Stimulated activated naive B cell treated with anti-CD40 and anti-IgM and Interleukin-4, amounts not matched to agents 10 μg/mL and 1 μg/mL and 100 μg/mL, for 72 hours (primary cell): Measurements from ENCODE around the gene CD300E.
A peak's percentile ranks its signal among the peaks of the same experiment; 100 is the strongest.
"Not testable (repeated sequence)": the region's sequence is repeated elsewhere in the genome, so short reads cannot be mapped to it uniquely, and the experiment has no call there.

Experiments
- ATAC-seq, 2 donors: fragments of 150-1000 bp; cut with Tn5 transposase; replicated peaks; 2 replicates each; pipeline ENCODE4 v1.10.0; 2021; ENCODE audit warnings: moderate library complexity in 1 of 2
- DNase-seq: peaks from one replicate; pipeline ENCODE4 v3.0.0; 2021
- H3K27ac Mint-ChIP-seq: one replicate; pipeline ENCODE4 v1.8.0; 2022; ENCODE audit warnings: mild to moderate bottlenecking, mixed read lengths
- H3K27me3 Mint-ChIP-seq, 2 donors: one replicate each; pipeline ENCODE4 v1.8.0; 2022; ENCODE audit warnings: mixed read lengths in 2 of 2
- H3K36me3 Mint-ChIP-seq, 2 donors: one replicate each; pipeline ENCODE4 v1.8.0; 2022; ENCODE audit warnings: mixed read lengths in 2 of 2, mild to moderate bottlenecking in 1 of 2
- H3K4me1 Mint-ChIP-seq, 2 donors: one replicate each; pipeline ENCODE4 v1.8.0; 2022; ENCODE audit warnings: mixed read lengths in 2 of 2, mild to moderate bottlenecking in 1 of 2
- H3K4me3 Mint-ChIP-seq, 2 donors: one replicate each; pipeline ENCODE4 v1.8.0; 2022; ENCODE audit warnings: mild to moderate bottlenecking in 2 of 2, mixed read lengths in 2 of 2, moderate library complexity in 1 of 2
- H3K9me3 Mint-ChIP-seq, 2 donors: one replicate each; pipeline ENCODE4 v1.8.0; 2022; ENCODE audit warnings: mixed read lengths in 2 of 2, mild to moderate bottlenecking in 1 of 2

Gene CD300E

GRCh38 chr17:74642995-74643394, 19.5 kb upstream of the CD300E start:
- peaks cover 50 to 72% of the 10 kb centered on the region in 2 donors for H3K4me1 Mint-ChIP-seq
- H3K9me3 Mint-ChIP-seq, result no peaks in the 10 kb centered on the region
- H3K4me3 Mint-ChIP-seq, result peak overlapping the region in 1 of 2 donors; percentile 8
- H3K36me3 Mint-ChIP-seq, result no peaks in the 10 kb centered on the region
- DNase-seq (no peak), ATAC-seq (no peak)
- H3K27me3 Mint-ChIP-seq, result peaks cover 34 to 42% of the 10 kb centered on the region in 2 donors
- H3K27ac Mint-ChIP-seq, result no peak overlapping the region

- H3K9me3 Mint-ChIP-seq, result no peaks in the 10 kb centered on the region
- ATAC-seq (no peak), DNase-seq (no peak)
- peaks cover 52 to 75% of the 10 kb centered on the region in 2 donors for H3K4me1 Mint-ChIP-seq
- no peak overlapping the region for H3K27ac Mint-ChIP-seq
- H3K4me3 Mint-ChIP-seq, result no peak overlapping the region
- H3K36me3 Mint-ChIP-seq, result no peaks in the 10 kb centered on the region
- peaks cover 29 to 38% of the 10 kb centered on the region in 2 donors for H3K27me3 Mint-ChIP-seq
These were observed 19.0 kb upstream of the CD300E start for GRCh38 chr17:74642556-74642955.

- Mint-ChIP-seq H3K27ac (peak overlapping the region; percentile 80), H3K27me3 (peaks cover 29 to 36% of the 10 kb centered on the region in 2 donors), H3K4me3 (peak overlapping the region; percentile 35 to 58), H3K4me1 (peaks cover 55 to 79% of the 10 kb centered on the region in 2 donors), H3K9me3 (no peaks in the 10 kb centered on the region), H3K36me3 (no peaks in the 10 kb centered on the region)
- DNase-seq (no peak), ATAC-seq (no peak)
These were observed 18.4 kb upstream of the CD300E start for GRCh38 chr17:74641958-74642298.

- Mint-ChIP-seq H3K9me3 (no peaks in the 10 kb centered on the region), H3K27ac (peak overlapping the region; percentile 80), H3K4me1 (peaks cover 55 to 79% of the 10 kb centered on the region in 2 donors), H3K27me3 (peaks cover 29 to 37% of the 10 kb centered on the region in 2 donors), H3K4me3 (peak overlapping the region; percentile 35 to 58), H3K36me3 (no peaks in the 10 kb centered on the region)
- DNase-seq, result no peak
- ATAC-seq, result peak; percentile 69 to 71
These were observed 17.9 kb upstream of the CD300E start for GRCh38 chr17:74641224-74641957.

- Mint-ChIP-seq H3K36me3 (no peaks in the 10 kb centered on the region), H3K27ac (peak overlapping the region; percentile 25), H3K27me3 (peaks cover 24 to 37% of the 10 kb centered on the region in 2 donors), H3K4me1 (peaks cover 57 to 74% of the 10 kb centered on the region in 2 donors), H3K9me3 (no peaks in the 10 kb centered on the region), H3K4me3 (peak overlapping the region in 1 of 2 donors; percentile 6)
- peak; percentile 67 to 74 for ATAC-seq
- DNase-seq, result no peak
These were observed 16.2 kb upstream of the CD300E start for GRCh38 chr17:74639704-74640151.

GRCh38 chr17:74637926-74638325, 14.4 kb upstream of the CD300E start:
- Mint-ChIP-seq H3K27ac (no peak overlapping the region), H3K9me3 (no peaks in the 10 kb centered on the region), H3K36me3 (no peaks in the 10 kb centered on the region), H3K4me3 (no peak overlapping the region), H3K27me3 (peaks cover 21 to 24% of the 10 kb centered on the region in 2 donors), H3K4me1 (peaks cover 56 to 74% of the 10 kb centered on the region in 2 donors)
- ATAC-seq, result no peak
- no peak for DNase-seq

GRCh38 chr17:74637265-74637664, 13.7 kb upstream of the CD300E start:
- ATAC-seq (no peak), DNase-seq (no peak)
- H3K4me1 Mint-ChIP-seq, result peaks cover 54 to 74% of the 10 kb centered on the region in 2 donors
- no peak overlapping the region for H3K27ac Mint-ChIP-seq
- no peaks in the 10 kb centered on the region for H3K9me3 Mint-ChIP-seq
- no peaks in the 10 kb centered on the region for H3K36me3 Mint-ChIP-seq
- H3K4me3 Mint-ChIP-seq, result no peak overlapping the region
- H3K27me3 Mint-ChIP-seq, result peaks cover 19 to 22% of the 10 kb centered on the region in 2 donors

GRCh38 chr17:74636541-74637085, 13.1 kb upstream of the CD300E start:
- not testable (repeated sequence) for DNase-seq, H3K9me3 Mint-ChIP-seq, ATAC-seq, H3K27ac Mint-ChIP-seq, H3K4me3 Mint-ChIP-seq, H3K36me3 Mint-ChIP-seq
- Mint-ChIP-seq H3K4me1 (peaks cover 55 to 74% of the 10 kb centered on the region in 2 donors), H3K27me3 (peaks cover 14 to 18% of the 10 kb centered on the region in 2 donors)

- ATAC-seq, result peak in 1 of 2 donors; percentile 26
- H3K27ac Mint-ChIP-seq, result no peak overlapping the region
- no peak overlapping the region for H3K4me3 Mint-ChIP-seq
- peaks cover 14 to 16% of the 10 kb centered on the region in 2 donors for H3K27me3 Mint-ChIP-seq
- no peaks in the 10 kb centered on the region for H3K9me3 Mint-ChIP-seq
- DNase-seq, result no peak
- H3K36me3 Mint-ChIP-seq, result no peaks in the 10 kb centered on the region
- peaks cover 44 to 64% of the 10 kb centered on the region in 2 donors for H3K4me1 Mint-ChIP-seq
These were observed 11.9 kb upstream of the CD300E start for GRCh38 chr17:74635418-74635817.

GRCh38 chr17:74633326-74633725, 9.8 kb upstream of the CD300E start:
- ATAC-seq (no peak), DNase-seq (no peak)
- Mint-ChIP-seq H3K4me3 (no peak overlapping the region), H3K9me3 (peaks cover 2 to 4% of the 10 kb centered on the region in 2 donors), H3K27ac (no peak overlapping the region), H3K36me3 (peaks cover 0 to 4% of the 10 kb centered on the region in 2 donors), H3K4me1 (peaks cover 31 to 53% of the 10 kb centered on the region in 2 donors), H3K27me3 (peaks cover 18 to 20% of the 10 kb centered on the region in 2 donors)

- Mint-ChIP-seq H3K4me1 (peaks cover 28 to 46% of the 10 kb centered on the region in 2 donors), H3K9me3 (peaks cover 2 to 4% of the 10 kb centered on the region in 2 donors), H3K36me3 (peaks cover 0 to 4% of the 10 kb centered on the region in 2 donors), H3K27ac (no peak overlapping the region), H3K4me3 (no peak overlapping the region), H3K27me3 (peaks cover 18 to 25% of the 10 kb centered on the region in 2 donors)
- DNase-seq, result no peak
- no peak for ATAC-seq
These were observed 9.1 kb upstream of the CD300E start for GRCh38 chr17:74632617-74633016.

- no peak overlapping the region for H3K27ac Mint-ChIP-seq
These were observed 8.2 kb upstream of the CD300E start for GRCh38 chr17:74631468-74632450.

GRCh38 chr17:74630251-74630650, 6.7 kb upstream of the CD300E start:
- not testable (repeated sequence) for H3K36me3 Mint-ChIP-seq, DNase-seq, H3K4me3 Mint-ChIP-seq, H3K9me3 Mint-ChIP-seq, ATAC-seq, H3K27ac Mint-ChIP-seq
- Mint-ChIP-seq H3K4me1 (peaks cover 21 to 37% of the 10 kb centered on the region in 2 donors), H3K27me3 (peaks cover 17 to 25% of the 10 kb centered on the region in 2 donors)

More at GRCh38 chr17:74631468-74632450, 8.2 kb upstream of the CD300E start:
- Mint-ChIP-seq H3K9me3 (peaks cover 2 to 4% of the 10 kb centered on the region in 2 donors), H3K27me3 (peaks cover 21 to 28% of the 10 kb centered on the region in 2 donors), H3K4me1 (peaks cover 26 to 42% of the 10 kb centered on the region in 2 donors), H3K36me3 (peaks cover 0 to 4% of the 10 kb centered on the region in 2 donors), H3K4me3 (peak overlapping the region in 1 of 2 donors; percentile 14)
- peak; percentile 26 for DNase-seq
- peak; percentile 88 to 90 for ATAC-seq

GRCh38 chr17:74625661-74626060, 2.1 kb upstream of the CD300E start:
- peaks cover 6 to 7% of the 10 kb centered on the region in 2 donors for H3K4me1 Mint-ChIP-seq
- no peak overlapping the region for H3K27ac Mint-ChIP-seq
- peaks cover 3 to 4% of the 10 kb centered on the region in 2 donors for H3K9me3 Mint-ChIP-seq
- ATAC-seq (no peak), DNase-seq (no peak)
- peaks cover 38 to 48% of the 10 kb centered on the region in 2 donors for H3K27me3 Mint-ChIP-seq
- no peak overlapping the region for H3K4me3 Mint-ChIP-seq
- peaks cover 0 to 4% of the 10 kb centered on the region in 2 donors for H3K36me3 Mint-ChIP-seq
